HepG2 (cell line): Measurements from ENCODE around the gene ANKS3. TPM values are rescaled to one million over a fixed set of nuclear protein-coding genes. Genes with fewer than 3 reads are reported as not detected.

ENCODE experiments used
- ATAC-seq: fragments of 200-7000 bp; cut with Tn5 transposase; 3 replicates; pipeline ENCODE4 v1.9.1; 2020; ENCODE audit warnings: mild to moderate bottlenecking, moderate library complexity
- BruUV-seq: library from RNA; stranded (reverse); fragments of 400-500 nt; replicated peaks from 2 replicates; lab custom pipeline; 2021; lab: Mats Ljungman, UMichigan
- CTCF ChIA-PET: fragments of 300-600 bp; formaldehyde crosslinking; extraction: SDS; loops from one replicate; lab custom pipeline; 2021; ENCODE audit warnings: low total read pairs, inconsistent platforms, low intra/inter-chr PET ratio; lab: Yijun Ruan, JAX
- POLR2A ChIA-PET: fragments of 350-600 bp; sonication (Branson Sonifier 250); formaldehyde crosslinking; loops from one replicate; lab custom pipeline; 2020; ENCODE audit warnings: antibody characterized with exemption, inconsistent platforms; lab: Yijun Ruan, JAX
- DNase-seq: peaks from one replicate; pipeline ENCODE4 v3.0.0-alpha.2; 2015; ENCODE audit warnings: low spot score
- FAIRE-seq: peaks from 3 replicates; lab custom pipeline; 2011; peaks lifted over from hg19 to GRCh38; lab: Jason Lieb, UNC
- H2AFZ ChIP-seq: one replicate; pipeline ENCODE4 v1.6.1; 2011; ENCODE audit warnings: low read length, inconsistent platforms
- H3K27ac ChIP-seq: fragments of 300-600 bp; 3 replicates; pipeline ENCODE4 v1.8.0; 2011; ENCODE audit warnings: mixed run types, mild to moderate bottlenecking, mixed read lengths, low read length, inconsistent platforms; ENCODE audit not compliant: insufficient read depth; ENCODE audit errors: extremely low read length
- H3K27me3 ChIP-seq, 2 experiments: fragments of 200-600 bp in 1 of 2; 2 replicates in 1 of 2; 3 replicates in 1 of 2; pipeline versions ENCODE4 v1.6.0 to v1.8.0; 2011; ENCODE audit warnings: low read length in 2 of 2, mild to moderate bottlenecking in 2 of 2, moderate library complexity in 2 of 2, inconsistent platforms in 1 of 2; ENCODE audit not compliant: insufficient read depth in 2 of 2, control insufficient read depth in 1 of 2
- H3K36me3 ChIP-seq, 2 experiments: fragments of 200-600 bp in 1 of 2; replicated peaks in 1 of 2; 2 replicates in 1 of 2; 3 replicates in 1 of 2; pipeline versions ENCODE4 v1.5.1 to v1.8.0; 2011; ENCODE audit warnings: low read length in 2 of 2, inconsistent platforms in 1 of 2; ENCODE audit not compliant: insufficient read depth in 2 of 2, control insufficient read depth in 1 of 2
- H3K4me1 ChIP-seq: 2 replicates; pipeline ENCODE4 v1.5.1; 2012; ENCODE audit warnings: low read length, inconsistent platforms; ENCODE audit not compliant: insufficient read depth
- H3K4me2 ChIP-seq: 2 replicates; pipeline ENCODE4 v1.6.0; 2011; ENCODE audit warnings: low read depth, low read length, inconsistent platforms
- H3K4me3 ChIP-seq, 3 experiments: fragments of 200-600 bp in 1 of 3; sonication (generic), shearing (Covaris generic) in 1 of 3; replicated peaks in 1 of 3; 2 replicates each; pipeline ENCODE4 v1.5.1; 2011 to 2016; ENCODE audit warnings: low read length in 3 of 3, inconsistent platforms in 2 of 3, low read depth in 2 of 3, mild to moderate bottlenecking in 2 of 3, control low read depth in 1 of 3, mixed read lengths in 1 of 3; ENCODE audit not compliant: insufficient read depth in 1 of 3
- H3K79me2 ChIP-seq: one replicate; pipeline ENCODE4 v1.6.1; 2011; ENCODE audit warnings: low read length, inconsistent platforms; ENCODE audit not compliant: insufficient read depth
- H3K9ac ChIP-seq: 2 replicates; pipeline ENCODE4 v1.6.0; 2011; ENCODE audit warnings: mild to moderate bottlenecking, low read depth, low read length, inconsistent platforms; ENCODE audit not compliant: insufficient read depth
- H3K9me3 ChIP-seq: 2 replicates; pipeline ENCODE4 v1.5.1; 2012; ENCODE audit warnings: mild to moderate bottlenecking, low read length
- H4K20me1 ChIP-seq: 2 replicates; pipeline ENCODE4 v1.6.0; 2011; ENCODE audit warnings: inconsistent platforms, mild to moderate bottlenecking, low read length, moderate library complexity; ENCODE audit not compliant: insufficient read depth
- EP300 ChIP-seq, 3 experiments: sonication (generic) in 1 of 3; formaldehyde crosslinking in 1 of 3; IDR thresholded peaks; 2 replicates each; pipeline versions ENCODE4 v1.5.1 to v1.6.1; 2011 to 2020; ENCODE audit warnings: low read depth in 2 of 3, low read length in 2 of 3, borderline replicate concordance in 1 of 3, improper control_type of control experiment in 1 of 3, mild to moderate bottlenecking in 1 of 3, missing genetic modification reagents in 1 of 3, moderate library complexity in 1 of 3
- FOSL1 ChIP-seq: sonication (generic); formaldehyde crosslinking; IDR thresholded peaks from 2 replicates; pipeline ENCODE4 v1.9.0; 2021; ENCODE audit warnings: missing genetic modification reagents, borderline replicate concordance
- KMT2A ChIP-seq: sonication (generic); formaldehyde crosslinking; IDR thresholded peaks from 2 replicates; pipeline ENCODE4 v1.4.0; 2020; ENCODE audit warnings: missing genetic modification reagents
- KMT2B ChIP-seq: IDR thresholded peaks from 2 replicates; pipeline ENCODE4 v1.6.1; 2016; ENCODE audit warnings: missing genetic modification reagents, missing compliant biosample characterization
- MAFF ChIP-seq: IDR thresholded peaks from 2 replicates; pipeline ENCODE4 v1.6.1; 2011; ENCODE audit warnings: low read depth, low read length, improper control_type of control experiment
- MAFK ChIP-seq, 2 experiments: IDR thresholded peaks in 1 of 2; conservative IDR thresholded peaks in 1 of 2; 2 replicates each; pipeline ENCODE4 v1.6.1; 2011; ENCODE audit warnings: improper control_type of control experiment in 2 of 2, low read length in 2 of 2
- MTA1 ChIP-seq: sonication (generic); formaldehyde crosslinking; IDR thresholded peaks from 2 replicates; pipeline ENCODE4 v1.4.0; 2020; ENCODE audit warnings: missing genetic modification reagents, mild to moderate bottlenecking, borderline replicate concordance
- MXD4 ChIP-seq: IDR thresholded peaks from 2 replicates; pipeline ENCODE4 v1.6.1; 2016; ENCODE audit warnings: mild to moderate bottlenecking, missing biosample characterization, missing genetic modification reagents
- NFE2 ChIP-seq: sonication (generic); formaldehyde crosslinking; IDR thresholded peaks from 2 replicates; pipeline ENCODE4 v1.4.0; 2020; ENCODE audit warnings: missing genetic modification reagents
- NFYB ChIP-seq: sonication (generic); formaldehyde crosslinking; IDR thresholded peaks from 2 replicates; pipeline ENCODE4 v1.4.0; 2020; ENCODE audit warnings: missing genetic modification reagents
- SMYD3 ChIP-seq: sonication (generic); formaldehyde crosslinking; IDR thresholded peaks from 2 replicates; pipeline ENCODE4 v1.8.1; 2023; ENCODE audit warnings: mild to moderate bottlenecking, missing genetic modification reagents
- ZC3H13 ChIP-seq: sonication (generic); formaldehyde crosslinking; IDR thresholded peaks from 2 replicates; pipeline ENCODE4 v1.8.1; 2023; ENCODE audit warnings: mild to moderate bottlenecking, missing genetic modification reagents, moderate library complexity
- ZNF263 ChIP-seq: sonication (generic); formaldehyde crosslinking; IDR thresholded peaks from 2 replicates; pipeline ENCODE4 v1.4.0; 2020; ENCODE audit warnings: missing genetic modification reagents
- ZNF589 ChIP-seq: sonication (generic); formaldehyde crosslinking; conservative IDR thresholded peaks from 2 replicates; pipeline ENCODE4 v1.8.0; 2022; ENCODE audit warnings: mild to moderate bottlenecking, moderate library complexity, missing genetic modification reagents
- WGBS: methylation state at CpG from one replicate; pipeline ENCODE4 v1.1.6; 2017; ENCODE audit warnings: low lambda C conversion rate; 5-methylcytosine and 5-hydroxymethylcytosine counted together
- in situ Hi-C: cut with HindIII; loops from 2 replicates; pipeline ENCODE4 v1.10.0; 2017; ENCODE audit warnings: low pct_unique_long_range_greater_than_20kb; ENCODE audit not compliant: extremely low pct_ligation_motif_present
- intact Hi-C: fragments of 100-400 bp; cut with micrococcal nuclease; formaldehyde crosslinking; loops from one replicate; pipeline ENCODE4 v1.10.0; 2022; ENCODE audit not compliant: unreplicated experiment
- polyA plus RNA-seq, 8 experiments: library from polyadenylated mRNA; depleted of rRNA in 3 of 8; stranded (reverse) in 7 of 8; unstranded in 1 of 8; fragments of >200 nt; fragmentation: Illumina TruSeq in 4 of 8; extraction: Trizol in 4 of 8; gene quantifications; 2 replicates each; pipeline versions ENCODE4 v1.2.1 to v1.2.3, GENCODE V29; 2011 to 2016; ENCODE audit warnings: low read depth in 4 of 8, missing spikeins in 1 of 8, mixed read lengths in 1 of 8; ENCODE audit not compliant: insufficient read depth in 1 of 8
- total RNA-seq, 5 experiments: library from RNA; depleted of rRNA; stranded (reverse); fragments of >200 nt; fragmentation: Illumina TruSeq; extraction: Trizol; gene quantifications; 2 replicates each; pipeline ENCODE4 v1.2.3, GENCODE V29; 2016; ENCODE audit warnings: low read depth in 1 of 5
- TF ChIP-seq, protein P1 (sequence below): sonication (generic); formaldehyde crosslinking; IDR thresholded peaks from 2 replicates; pipeline ENCODE4 v1.8.0; 2022; ENCODE audit warnings: low read depth, missing genetic modification reagents

Gene ANKS3
- total and polyA plus RNA-seq, 2 of the 13 experiments (the other 11 are each of a cell fraction or from before 2014, with no cell fraction given) = 11.4 to 15.9 TPM

DNA sequence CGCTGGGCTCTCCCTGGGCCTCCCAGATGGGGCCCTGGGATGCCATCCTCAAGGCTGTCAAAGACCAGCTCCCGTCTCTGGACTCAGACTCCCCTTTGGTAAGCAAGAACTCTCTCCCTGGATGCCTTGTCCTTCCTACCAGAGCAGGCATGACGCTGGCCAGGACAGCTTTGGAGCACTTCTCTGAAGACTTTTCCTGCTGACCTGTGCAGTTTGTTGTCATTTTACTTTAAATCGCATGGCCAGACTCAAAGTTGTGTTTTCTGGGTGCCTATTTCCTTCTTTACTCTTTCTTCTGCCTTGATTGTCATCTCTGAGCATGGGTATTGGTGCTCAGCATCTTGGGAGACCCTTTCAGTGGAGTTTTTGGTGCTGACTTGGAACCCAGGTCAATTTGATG, 2.5 kb upstream of the ANKS3 start:
- intact Hi-C loops (no loop called here), in situ Hi-C loops (no loop called here)
- Histone ChIP-seq H4K20me1 (no peaks in the 10 kb centered on the region), H3K36me3 (no peaks in the 10 kb centered on the region), H3K4me3 (no peak overlapping the region), H3K4me2 (no peak overlapping the region), H3K9me3 (no peaks in the 10 kb centered on the region), H3K27ac (no peak overlapping the region), H2AFZ (no peak overlapping the region), H3K9ac (no peak overlapping the region), H3K79me2 (peaks cover 20% of the 10 kb centered on the region), H3K27me3 (no peaks in the 10 kb centered on the region; a peak in 2 of 5 replicates), H3K4me1 (peaks cover 20% of the 10 kb centered on the region)
- DNase-seq (no peak), ATAC-seq (no peak), FAIRE-seq (no peak)
- POLR2A ChIA-PET = no interaction called here
- CTCF ChIA-PET = no interaction called here
- no TSS peak for BruUV-seq
- WGBS = 43% methylated on average over 2 of the region's 4 CpGs
- TF ChIP-seq KMT2A (CRISPR knock-in tag) (no peak), NFYB (CRISPR knock-in tag) (no peak), SMYD3 (CRISPR knock-in tag) (no peak), ZNF589 (CRISPR knock-in tag) (no peak), MXD4 (CRISPR knock-in tag) (no peak), EP300 (IDR thresholded peaks at IDR 0.05; ENCODE audit: low read depth in 2 of 2, low read length in 2 of 2) (no peak), EP300 (CRISPR knock-in tag; IDR thresholded peaks at IDR 0.05; ENCODE audit: borderline replicate concordance) (no peak), MTA1 (CRISPR knock-in tag) (no peak), MAFK (conservative IDR thresholded peaks at IDR 0.05 in 1 of 2, IDR thresholded peaks at IDR 0.05 in 1 of 2; ENCODE audit: low read length in 2 of 2) (peak; percentile 68 to 77), ZNF263 (CRISPR knock-in tag) (no peak), ZC3H13 (CRISPR knock-in tag) (no peak), NFE2 (CRISPR knock-in tag) (no peak), KMT2B (no peak), MAFF (peak; percentile 72), FOSL1 (CRISPR knock-in tag) (no peak)
- TF ChIP-seq, protein P1, sequence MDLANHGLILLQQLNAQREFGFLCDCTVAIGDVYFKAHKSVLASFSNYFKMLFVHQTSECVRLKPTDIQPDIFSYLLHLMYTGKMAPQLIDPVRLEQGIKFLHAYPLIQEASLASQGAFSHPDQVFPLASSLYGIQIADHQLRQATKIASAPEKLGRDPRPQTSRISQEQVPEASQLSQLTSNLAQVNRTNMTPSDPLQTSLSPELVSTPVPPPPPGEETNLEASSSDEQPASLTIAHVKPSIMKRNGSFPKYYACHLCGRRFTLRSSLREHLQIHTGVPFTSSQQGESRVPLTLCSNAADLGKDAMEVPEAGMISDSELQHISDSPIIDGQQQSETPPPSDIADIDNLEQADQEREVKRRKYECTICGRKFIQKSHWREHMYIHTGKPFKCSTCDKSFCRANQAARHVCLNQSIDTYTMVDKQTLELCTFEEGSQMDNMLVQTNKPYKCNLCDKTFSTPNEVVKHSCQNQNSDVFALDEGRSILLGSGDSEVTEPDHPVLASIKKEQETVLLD (CRISPR knock-in tag) = no peak
